ENCODE data around the gene GPD1.

GRCh38 chr12:50066402-50066801 is 37.4 kb upstream of the GPD1 start:
- TF ChIP-seq ELK1 (IDR thresholded peaks at IDR 0.05; ENCODE audit: low read depth, low read length), result no peak
- no peak for TF ChIP-seq MAX (IDR thresholded peaks at IDR 0.05; ENCODE audit: low read depth, low read length)
- TF ChIP-seq EZH2 (IDR thresholded peaks at IDR 0.05; ENCODE audit: borderline replicate concordance, control insufficient read depth, low read depth, low read length), result no peak
- no peak for TF ChIP-seq USF2 (IDR thresholded peaks at IDR 0.05; ENCODE audit: borderline replicate concordance, low read depth, low read length)
- TF ChIP-seq CTCF (IDR thresholded peaks at IDR 0.05 in 2 of 3, conservative IDR thresholded peaks at IDR 0.05 in 1 of 3; ENCODE audit: control insufficient read depth in 2 of 3, extremely low read depth in 1 of 3, insufficient read depth in 1 of 3, low read depth in 3 of 3, low read length in 3 of 3), result no peak
- no peak for TF ChIP-seq CREM (IDR thresholded peaks at IDR 0.05; ENCODE audit: low read depth)
- TF ChIP-seq TARDBP (IDR thresholded peaks at IDR 0.05; ENCODE audit: borderline replicate concordance), result no peak
- no peak for TF ChIP-seq TAF1 (IDR thresholded peaks at IDR 0.05; ENCODE audit: borderline replicate concordance, low read depth, low read length)
- no peak for TF ChIP-seq TCF12 (IDR thresholded peaks at IDR 0.05; ENCODE audit: low read depth, low read length)

Data from GM12878 (cell line).